Endothelial cell of umbilical vein (primary cell): Measurements from ENCODE around the gene CAMSAP1.

Experiments
- CTCF ChIP-seq, 2 donors: IDR thresholded peaks; 1 replicate in 1 of 2; 2 replicates in 1 of 2; pipeline ENCODE4 v1.5.1; 2011; ENCODE audit warnings: low read length in 2 of 2, mild to moderate bottlenecking in 2 of 2, moderate library complexity in 2 of 2, control low read depth in 1 of 2, inconsistent platforms in 1 of 2, low read depth in 1 of 2; ENCODE audit not compliant: insufficient read depth in 1 of 2; ENCODE audit errors: extremely low read depth in 1 of 2
- FOS ChIP-seq: IDR thresholded peaks from 2 replicates; pipeline ENCODE4 v1.6.1; 2011; ENCODE audit warnings: mild to moderate bottlenecking, low read length, moderate library complexity, borderline replicate concordance; ENCODE audit not compliant: insufficient read depth
- POLR2AphosphoS5 ChIP-seq: IDR thresholded peaks from 2 replicates; pipeline ENCODE4 v1.6.1; 2012; ENCODE audit warnings: low read depth, mild to moderate bottlenecking, control low read depth, low read length, moderate library complexity; ENCODE audit not compliant: insufficient read depth

GRCh38 chr9:135821733-135822373 lies 85.5 kb downstream of the CAMSAP1 start:
- TF ChIP-seq POLR2AphosphoS5, result no peak
- TF ChIP-seq CTCF (IDR thresholded peaks at IDR 0.05; ENCODE audit: extremely low read depth in 1 of 2, insufficient read depth in 1 of 2, low read depth in 1 of 2, low read length in 2 of 2), result no peak
- TF ChIP-seq FOS, result no peak
